Measurements from ENCODE around the gene RAB21.

RAB21 gene

DNA sequence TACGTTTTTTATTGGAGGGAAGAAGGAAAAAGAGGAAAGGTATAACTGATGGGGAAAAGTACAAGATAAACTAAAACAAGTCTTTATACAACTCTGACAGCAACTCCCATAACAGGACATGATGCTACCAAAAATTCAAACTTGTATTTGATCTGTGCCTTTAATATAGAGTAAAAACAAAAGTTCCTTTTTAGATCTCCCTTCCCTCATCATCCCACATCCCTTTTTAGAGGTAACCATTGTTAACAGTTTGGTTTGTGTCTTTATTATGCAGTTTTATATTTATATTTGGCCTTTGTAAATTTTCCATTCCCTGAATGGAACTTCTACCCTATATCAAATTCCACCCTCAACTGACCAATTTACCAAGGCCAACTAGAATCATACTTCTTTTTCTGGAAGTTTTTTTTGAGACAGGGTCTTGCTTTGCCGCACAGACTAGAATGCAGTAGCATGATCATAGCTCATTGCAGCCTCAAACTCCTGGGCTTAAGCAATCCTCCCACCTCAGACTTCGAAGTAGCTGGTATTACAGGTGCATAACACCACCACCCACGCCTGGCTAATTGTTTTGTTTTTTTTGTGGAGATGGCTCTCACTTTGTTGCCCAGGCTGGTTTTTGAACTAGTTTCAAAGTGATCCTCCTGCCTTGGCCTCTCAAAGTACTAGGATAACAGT is 36.9 kb downstream of the RAB21 start:
- TF ChIP-seq, protein P1, sequence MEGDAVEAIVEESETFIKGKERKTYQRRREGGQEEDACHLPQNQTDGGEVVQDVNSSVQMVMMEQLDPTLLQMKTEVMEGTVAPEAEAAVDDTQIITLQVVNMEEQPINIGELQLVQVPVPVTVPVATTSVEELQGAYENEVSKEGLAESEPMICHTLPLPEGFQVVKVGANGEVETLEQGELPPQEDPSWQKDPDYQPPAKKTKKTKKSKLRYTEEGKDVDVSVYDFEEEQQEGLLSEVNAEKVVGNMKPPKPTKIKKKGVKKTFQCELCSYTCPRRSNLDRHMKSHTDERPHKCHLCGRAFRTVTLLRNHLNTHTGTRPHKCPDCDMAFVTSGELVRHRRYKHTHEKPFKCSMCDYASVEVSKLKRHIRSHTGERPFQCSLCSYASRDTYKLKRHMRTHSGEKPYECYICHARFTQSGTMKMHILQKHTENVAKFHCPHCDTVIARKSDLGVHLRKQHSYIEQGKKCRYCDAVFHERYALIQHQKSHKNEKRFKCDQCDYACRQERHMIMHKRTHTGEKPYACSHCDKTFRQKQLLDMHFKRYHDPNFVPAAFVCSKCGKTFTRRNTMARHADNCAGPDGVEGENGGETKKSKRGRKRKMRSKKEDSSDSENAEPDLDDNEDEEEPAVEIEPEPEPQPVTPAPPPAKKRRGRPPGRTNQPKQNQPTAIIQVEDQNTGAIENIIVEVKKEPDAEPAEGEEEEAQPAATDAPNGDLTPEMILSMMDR (IDR thresholded peaks at IDR 0.05; ENCODE audit: control insufficient read depth, insufficient read depth, low read depth, low read length, missing control alignments), result no peak
- DNase-seq (ENCODE audit: low read depth), result no peak
- H3K4me3 ChIP-seq (ENCODE audit: control insufficient read depth, low read depth, low read length), result no peak overlapping the region

DNA sequence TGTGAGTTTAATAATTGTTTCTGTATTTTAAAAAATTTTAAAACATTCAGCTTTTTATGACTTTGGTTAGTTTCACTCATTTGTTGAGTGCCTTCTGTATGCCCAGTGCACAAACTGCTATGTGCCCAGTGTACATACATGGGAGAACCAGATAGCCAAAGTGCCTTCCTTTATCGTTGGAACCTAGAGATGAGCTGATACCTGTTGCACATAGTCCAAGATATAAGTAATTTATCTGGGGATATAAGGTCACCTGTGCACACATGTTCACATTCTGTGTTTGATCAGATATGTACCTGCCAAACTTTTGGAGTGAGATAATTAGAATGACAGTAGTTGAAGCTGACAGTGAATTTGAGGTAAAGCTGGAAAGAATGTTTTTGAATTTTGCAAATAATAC is 37.9 kb downstream of the RAB21 start:
- DNase-seq (ENCODE audit: low read depth), result no peak
- TF ChIP-seq, protein P1 (IDR thresholded peaks at IDR 0.05; ENCODE audit: control insufficient read depth, insufficient read depth, low read depth, low read length, missing control alignments), result no peak
- no peak overlapping the region for H3K4me3 ChIP-seq (ENCODE audit: control insufficient read depth, low read depth, low read length)

DNA sequence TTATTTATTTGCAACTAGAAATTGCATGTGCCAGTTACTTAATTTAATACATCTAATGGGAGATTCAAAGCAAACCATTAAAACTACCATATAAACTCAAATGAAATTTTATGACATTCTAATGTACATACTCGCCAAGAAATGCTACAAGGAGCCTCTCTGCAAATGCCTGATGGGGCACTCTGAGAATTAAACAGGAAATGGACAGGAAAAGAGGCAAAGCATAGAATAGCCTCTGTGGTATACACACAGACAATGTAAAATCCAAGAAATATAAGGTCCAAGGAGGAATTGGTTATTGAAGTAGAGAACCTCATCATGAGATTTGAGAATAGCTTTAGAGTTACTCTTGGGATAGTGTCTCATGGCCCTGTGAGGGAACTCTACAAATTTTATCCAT is 41.2 kb downstream of the RAB21 start:
- TF ChIP-seq, protein P1 (IDR thresholded peaks at IDR 0.05; ENCODE audit: control insufficient read depth, insufficient read depth, low read depth, low read length, missing control alignments), result no peak

DNA sequence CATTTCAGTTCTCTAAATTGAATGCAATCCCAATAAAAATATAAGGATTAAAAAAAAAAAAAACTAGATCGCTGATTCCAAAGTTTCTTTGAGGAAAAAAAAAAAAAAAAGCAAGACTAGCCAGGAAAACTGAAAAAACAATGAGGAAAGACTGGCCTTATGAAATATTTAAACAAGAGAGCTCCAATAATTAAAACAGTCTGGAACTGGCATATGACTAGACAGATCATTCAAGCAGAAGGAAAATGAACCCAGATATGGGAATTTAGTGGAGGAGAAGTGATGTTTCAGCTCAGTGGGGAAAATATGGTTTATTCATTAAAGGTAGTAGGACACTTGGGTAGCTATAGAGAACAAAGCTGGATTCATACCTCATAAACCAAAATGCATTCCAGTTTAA is 42.9 kb downstream of the RAB21 start:
- TF ChIP-seq, protein P1 (IDR thresholded peaks at IDR 0.05; ENCODE audit: control insufficient read depth, insufficient read depth, low read depth, low read length, missing control alignments), result no peak
- DNase-seq (ENCODE audit: low read depth), result no peak
- no peak overlapping the region for H3K4me3 ChIP-seq (ENCODE audit: control insufficient read depth, low read depth, low read length)

More for the DNA sequence above, 41.2 kb downstream of the RAB21 start:
- DNase-seq (ENCODE audit: low read depth), result no peak
- no peak overlapping the region for H3K4me3 ChIP-seq (ENCODE audit: control insufficient read depth, low read depth, low read length)

DNA sequence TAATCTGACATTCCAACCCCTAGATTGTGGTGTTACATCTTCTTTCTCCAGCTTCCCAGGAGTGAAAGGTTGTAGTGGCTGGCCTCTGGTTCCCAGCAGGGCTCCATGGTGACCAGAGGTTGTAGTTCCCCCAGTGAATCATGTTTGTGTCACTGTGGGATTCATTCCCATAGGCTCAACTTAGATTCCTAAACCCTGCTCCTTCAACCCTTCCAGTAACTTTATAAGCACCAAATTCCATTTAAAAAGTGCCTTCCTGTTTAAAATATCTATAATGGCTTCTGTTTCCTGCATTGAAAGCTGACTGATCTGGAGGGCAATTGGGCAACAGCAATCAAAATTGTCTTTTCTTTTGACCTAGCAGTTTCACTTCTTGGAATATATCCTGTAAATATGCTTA is 44.4 kb downstream of the RAB21 start:
- no peak for DNase-seq (ENCODE audit: low read depth)
- H3K4me3 ChIP-seq (ENCODE audit: control insufficient read depth, low read depth, low read length), result no peak overlapping the region
- TF ChIP-seq, protein P1 (IDR thresholded peaks at IDR 0.05; ENCODE audit: control insufficient read depth, insufficient read depth, low read depth, low read length, missing control alignments), result no peak

DNA sequence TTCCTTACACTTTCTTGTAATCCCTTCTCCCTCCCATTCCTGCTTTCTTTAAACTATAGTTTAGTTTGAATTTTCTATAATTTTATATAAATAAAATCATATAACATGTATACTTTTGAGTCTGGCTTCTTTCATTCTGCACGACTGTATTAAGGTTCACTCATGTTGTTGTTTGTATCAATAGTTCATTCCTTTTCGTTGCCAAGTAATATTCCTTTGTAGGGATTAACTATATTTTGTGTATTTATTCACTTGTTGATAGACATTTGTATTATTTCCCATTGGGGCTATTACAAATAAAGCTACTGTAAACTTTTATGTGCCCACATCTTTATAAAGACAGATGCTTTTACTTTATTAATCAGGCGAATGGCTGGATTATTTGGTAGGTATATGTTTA is 45.5 kb downstream of the RAB21 start:
- no peak overlapping the region for H3K4me3 ChIP-seq (ENCODE audit: control insufficient read depth, low read depth, low read length)
- TF ChIP-seq, protein P1 (IDR thresholded peaks at IDR 0.05; ENCODE audit: control insufficient read depth, insufficient read depth, low read depth, low read length, missing control alignments), result no peak

More for the DNA sequence above, 45.5 kb downstream of the RAB21 start:
- no peak for DNase-seq (ENCODE audit: low read depth)
